HG02885 (cell line): ENCODE data around the gene RUNDC3A.
"Not testable (repeated sequence)": the region's sequence is repeated elsewhere in the genome, so short reads cannot be mapped to it uniquely, and the experiment has no call there.

Experiments used
- ATAC-seq: cut with Tn5 transposase; IDR thresholded peaks from one replicate; pipeline ENCODE4 v1.9.1; 2021; ENCODE audit warnings: mild to moderate bottlenecking; ENCODE audit not compliant: unreplicated experiment, poor library complexity

RUNDC3A gene

GRCh38 chr17:44338702-44339101 lies 30.3 kb downstream of the RUNDC3A start:
- no peak for ATAC-seq

GRCh38 chr17:44340553-44340952 lies 32.2 kb downstream of the RUNDC3A start:
- not testable (repeated sequence) for ATAC-seq

- no peak for ATAC-seq
Measured at GRCh38 chr17:44343510-44344209, 35.3 kb downstream of the RUNDC3A start.

GRCh38 chr17:44344939-44345453 lies 36.6 kb downstream of the RUNDC3A start, which contains the start of gene GRN:
GRN (plus strand) TSS chr17:44345302; CDS start chr17:44349165, 3,863 bp downstream.
- ATAC-seq = peak; percentile 82

- peak; percentile 28 for ATAC-seq
Measured at GRCh38 chr17:44345454-44346026, 37.1 kb downstream of the RUNDC3A start.

- ATAC-seq = no peak
Measured at GRCh38 chr17:44346064-44346844, 37.9 kb downstream of the RUNDC3A start.

- not testable (repeated sequence) for ATAC-seq
Measured at GRCh38 chr17:44347206-44348055, 39.0 kb downstream of the RUNDC3A start.

- no peak for ATAC-seq
Measured at GRCh38 chr17:44348234-44348987, 40.0 kb downstream of the RUNDC3A start.

GRCh38 chr17:44348988-44349364 lies 40.6 kb downstream of the RUNDC3A start:
- no peak for ATAC-seq

GRCh38 chr17:44349553-44350070 lies 41.2 kb downstream of the RUNDC3A start:
- ATAC-seq = no peak

GRCh38 chr17:44350733-44351226 lies 42.4 kb downstream of the RUNDC3A start:
- ATAC-seq = no peak

- no peak for ATAC-seq
Measured at GRCh38 chr17:44351464-44351863, 43.1 kb downstream of the RUNDC3A start.

GRCh38 chr17:44351961-44352827 lies 43.8 kb downstream of the RUNDC3A start:
- no peak for ATAC-seq

GRCh38 chr17:44352828-44353671 lies 44.6 kb downstream of the RUNDC3A start:
- ATAC-seq = no peak

- ATAC-seq = no peak
Measured at GRCh38 chr17:44353672-44354331, 45.4 kb downstream of the RUNDC3A start.
